Activated naive CD8-positive, alpha-beta T cell treated with anti-CD3 and anti-CD28 coated beads, Interleukin-2, amount 10 ng/mL, durations not matched to agents 7 days and 5 days (primary cell): ENCODE results near the gene FIGN. TPM values are rescaled to one million over a fixed set of nuclear protein-coding genes. Genes with fewer than 3 reads are reported as not detected.

Source experiments
- ATAC-seq: fragments of 150-1000 bp; cut with Tn5 transposase; one replicate; pipeline ENCODE4 v1.10.0; 2021; ENCODE audit warnings: low read depth, moderate library complexity
- POLR2A ChIA-PET: fragments of 350-600 bp; sonication (Branson Sonifier 250); formaldehyde crosslinking; loops from one replicate; lab custom pipeline; 2021; ENCODE audit warnings: antibody characterized with exemption; lab: Charles Lee
- DNase-seq: peaks from one replicate; pipeline ENCODE4 v3.0.0; 2021
- H3K27ac Mint-ChIP-seq: one replicate; pipeline ENCODE4 v1.8.0; 2022; ENCODE audit warnings: mild to moderate bottlenecking, mixed read lengths
- H3K27me3 Mint-ChIP-seq: one replicate; pipeline ENCODE4 v1.8.0; 2022; ENCODE audit warnings: mild to moderate bottlenecking, moderate library complexity, mixed read lengths
- H3K36me3 Mint-ChIP-seq: one replicate; pipeline ENCODE4 v1.8.0; 2021; ENCODE audit warnings: mild to moderate bottlenecking, mixed read lengths
- H3K4me1 Mint-ChIP-seq: one replicate; pipeline ENCODE4 v1.8.0; 2021; ENCODE audit warnings: mixed read lengths
- H3K4me3 Mint-ChIP-seq: one replicate; pipeline ENCODE4 v1.8.0; 2022; ENCODE audit warnings: mild to moderate bottlenecking, moderate library complexity, mixed read lengths
- H3K9me3 Mint-ChIP-seq: one replicate; pipeline ENCODE4 v1.8.0; 2021; ENCODE audit warnings: mixed read lengths
- total RNA-seq, 2 experiments: library from RNA; stranded (reverse); gene quantifications; one replicate each; pipeline ENCODE4 v1.2.3, GENCODE V29; 2021

Gene FIGN
- total RNA-seq, 2 experiments from 2014 or later, result not detected

- ATAC-seq (no peak), DNase-seq (no peak)
- Mint-ChIP-seq H3K9me3 (no peaks in the 10 kb centered on the region), H3K4me1 (no peaks in the 10 kb centered on the region), H3K36me3 (no peaks in the 10 kb centered on the region), H3K4me3 (no peak overlapping the region), H3K27ac (no peak overlapping the region), H3K27me3 (no peaks in the 10 kb centered on the region)
- POLR2A ChIA-PET, result no interaction called here
These were observed 172.5 kb downstream of the FIGN start for GRCh38 chr2:163563336-163563735.

GRCh38 chr2:163558251-163559021, 177.4 kb downstream of the FIGN start:
- Mint-ChIP-seq H3K27me3 (no peaks in the 10 kb centered on the region), H3K27ac (no peak overlapping the region), H3K4me3 (no peak overlapping the region), H3K36me3 (no peaks in the 10 kb centered on the region), H3K9me3 (no peaks in the 10 kb centered on the region), H3K4me1 (no peaks in the 10 kb centered on the region)
- DNase-seq, result no peak
- POLR2A ChIA-PET, result no interaction called here
- no peak for ATAC-seq

DNA sequence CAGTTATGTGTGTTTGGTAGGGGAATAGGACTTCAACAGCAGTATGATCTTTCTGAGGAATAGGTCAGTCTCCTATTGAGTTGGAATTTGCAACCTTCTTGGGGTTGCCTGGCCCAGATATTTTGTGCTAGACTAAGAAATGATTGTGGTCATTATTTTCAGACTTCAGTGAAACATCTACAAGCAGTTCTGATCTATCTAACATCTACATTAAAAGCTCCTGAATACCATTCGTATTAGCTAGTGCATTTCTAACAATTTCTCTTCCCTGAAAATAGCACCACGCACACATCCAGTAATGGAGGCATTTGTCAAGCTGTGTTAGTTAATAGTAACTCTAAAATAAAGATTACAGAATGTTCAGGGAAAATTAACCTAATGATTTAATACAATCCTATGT, 179.3 kb downstream of the FIGN start:
- Mint-ChIP-seq H3K4me1 (no peaks in the 10 kb centered on the region), H3K27ac (no peak overlapping the region), H3K4me3 (no peak overlapping the region), H3K36me3 (no peaks in the 10 kb centered on the region), H3K27me3 (no peaks in the 10 kb centered on the region), H3K9me3 (no peaks in the 10 kb centered on the region)
- ATAC-seq (no peak), DNase-seq (no peak)
- POLR2A ChIA-PET, result no interaction called here

DNA sequence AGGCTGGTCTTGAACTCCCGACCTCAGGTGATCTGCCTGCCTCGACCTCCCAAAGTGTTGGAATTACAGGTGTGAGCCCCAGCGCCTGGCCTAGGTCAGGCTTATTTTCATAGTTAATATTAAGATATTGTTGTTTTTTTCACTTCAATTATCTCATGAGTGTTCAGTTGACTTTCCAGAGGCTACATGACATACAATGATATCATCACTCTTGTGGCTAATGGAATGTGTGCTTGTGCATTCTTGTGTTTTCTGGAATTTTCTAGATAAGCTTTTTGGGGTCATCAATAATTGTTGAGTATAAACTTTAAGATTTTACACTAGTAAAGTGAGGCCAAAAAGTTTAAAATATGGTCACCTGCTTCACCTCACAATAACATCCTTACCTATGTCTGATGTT, 180.9 kb downstream of the FIGN start:
- no peaks in the 10 kb centered on the region for H3K4me1 Mint-ChIP-seq
- ATAC-seq, result no peak
- no peak overlapping the region for H3K27ac Mint-ChIP-seq

DNA sequence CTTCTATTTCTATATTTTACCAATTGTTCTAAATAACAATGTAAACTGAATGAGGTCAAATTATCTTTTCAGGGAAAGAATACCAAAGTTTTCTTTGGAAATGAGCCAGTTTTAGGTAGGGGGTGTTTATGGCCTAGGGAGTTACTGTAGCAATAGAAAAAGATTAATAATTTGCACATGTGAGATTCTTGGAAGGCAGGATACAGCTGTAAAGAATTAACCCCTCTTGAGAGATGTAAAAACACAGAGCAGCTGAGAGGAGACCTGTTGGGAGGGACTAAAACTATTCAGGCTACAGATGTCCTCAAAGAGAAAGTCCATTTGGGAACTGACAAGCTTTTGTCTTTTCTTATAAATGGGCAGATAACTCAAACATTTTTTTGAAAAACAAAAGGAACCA, 182.2 kb downstream of the FIGN start:
- POLR2A ChIA-PET, result no interaction called here
- ATAC-seq, result no peak
- Mint-ChIP-seq H3K4me3 (no peak overlapping the region), H3K4me1 (no peaks in the 10 kb centered on the region), H3K27me3 (no peaks in the 10 kb centered on the region), H3K36me3 (no peaks in the 10 kb centered on the region), H3K27ac (no peak overlapping the region), H3K9me3 (no peaks in the 10 kb centered on the region)
- no peak for DNase-seq

More for the DNA sequence above, 180.9 kb downstream of the FIGN start:
- no peaks in the 10 kb centered on the region for H3K9me3 Mint-ChIP-seq
- no peak overlapping the region for H3K4me3 Mint-ChIP-seq
- no peak for DNase-seq
- H3K36me3 Mint-ChIP-seq, result no peaks in the 10 kb centered on the region
- POLR2A ChIA-PET, result no interaction called here
- H3K27me3 Mint-ChIP-seq, result no peaks in the 10 kb centered on the region

DNA sequence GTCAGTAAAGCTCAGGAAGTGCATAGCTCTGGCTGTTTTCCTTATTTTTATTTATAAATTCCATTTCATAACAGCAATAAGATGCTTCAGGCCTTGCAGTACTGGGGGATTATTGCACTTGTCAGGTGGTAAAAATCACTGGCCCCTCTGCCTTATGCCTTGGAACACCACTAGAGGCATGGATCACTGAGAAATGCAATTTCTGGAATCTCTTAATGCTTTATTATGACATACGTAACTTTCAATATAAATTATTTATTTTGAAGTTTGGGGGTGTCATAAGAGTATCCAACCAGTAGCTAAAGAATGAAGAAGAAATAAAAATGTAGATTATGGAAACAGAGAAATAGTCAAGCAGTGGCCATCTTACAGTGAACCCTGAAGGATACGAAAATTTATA, 183.1 kb downstream of the FIGN start:
- H3K4me3 Mint-ChIP-seq, result no peak overlapping the region
- H3K27me3 Mint-ChIP-seq, result no peaks in the 10 kb centered on the region
- no peak overlapping the region for H3K27ac Mint-ChIP-seq
- H3K4me1 Mint-ChIP-seq, result no peaks in the 10 kb centered on the region
- H3K9me3 Mint-ChIP-seq, result no peaks in the 10 kb centered on the region
- H3K36me3 Mint-ChIP-seq, result no peaks in the 10 kb centered on the region
- ATAC-seq, result no peak
- POLR2A ChIA-PET, result no interaction called here
- DNase-seq, result no peak

- Mint-ChIP-seq H3K9me3 (no peaks in the 10 kb centered on the region), H3K27me3 (no peaks in the 10 kb centered on the region), H3K36me3 (no peaks in the 10 kb centered on the region), H3K4me3 (no peak overlapping the region), H3K4me1 (no peaks in the 10 kb centered on the region), H3K27ac (no peak overlapping the region)
- no peak for ATAC-seq
- POLR2A ChIA-PET, result no interaction called here
- DNase-seq, result no peak
These were observed 184.0 kb downstream of the FIGN start for GRCh38 chr2:163551616-163552373.

DNA sequence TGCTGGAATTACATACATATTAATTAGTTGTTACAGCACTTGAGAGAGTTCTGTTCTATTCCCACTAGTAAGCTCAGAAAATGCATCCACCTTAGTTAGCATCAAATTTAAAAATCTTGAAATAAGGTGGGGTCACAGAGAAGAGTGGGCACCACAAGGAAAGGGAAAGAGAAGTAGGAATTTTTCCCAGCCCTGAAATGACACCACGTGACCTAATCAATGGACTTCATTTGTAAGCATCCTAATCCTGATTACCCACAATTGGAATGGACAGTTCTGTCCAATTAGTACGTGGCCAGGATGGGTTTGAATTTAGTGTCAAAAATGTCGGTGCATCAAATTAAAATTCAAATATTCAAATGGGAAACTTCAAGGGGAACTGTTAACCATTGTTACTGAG, 186.8 kb downstream of the FIGN start:
- no peak for ATAC-seq
- POLR2A ChIA-PET, result no interaction called here
- H3K4me3 Mint-ChIP-seq, result no peak overlapping the region
- H3K36me3 Mint-ChIP-seq, result no peaks in the 10 kb centered on the region
- no peak for DNase-seq
- H3K9me3 Mint-ChIP-seq, result no peaks in the 10 kb centered on the region
- H3K27ac Mint-ChIP-seq, result no peak overlapping the region
- no peaks in the 10 kb centered on the region for H3K27me3 Mint-ChIP-seq
- H3K4me1 Mint-ChIP-seq, result no peaks in the 10 kb centered on the region
